ENCODE results near the gene TSSK2. TPM values are rescaled to one million over a fixed set of nuclear protein-coding genes. Genes with fewer than 3 reads are reported as not detected.
A peak's percentile ranks its signal among the peaks of the same experiment; 100 is the strongest.

TSSK2 gene
- total RNA-seq, 1 donor from 2014 or later = not detected

DNA sequence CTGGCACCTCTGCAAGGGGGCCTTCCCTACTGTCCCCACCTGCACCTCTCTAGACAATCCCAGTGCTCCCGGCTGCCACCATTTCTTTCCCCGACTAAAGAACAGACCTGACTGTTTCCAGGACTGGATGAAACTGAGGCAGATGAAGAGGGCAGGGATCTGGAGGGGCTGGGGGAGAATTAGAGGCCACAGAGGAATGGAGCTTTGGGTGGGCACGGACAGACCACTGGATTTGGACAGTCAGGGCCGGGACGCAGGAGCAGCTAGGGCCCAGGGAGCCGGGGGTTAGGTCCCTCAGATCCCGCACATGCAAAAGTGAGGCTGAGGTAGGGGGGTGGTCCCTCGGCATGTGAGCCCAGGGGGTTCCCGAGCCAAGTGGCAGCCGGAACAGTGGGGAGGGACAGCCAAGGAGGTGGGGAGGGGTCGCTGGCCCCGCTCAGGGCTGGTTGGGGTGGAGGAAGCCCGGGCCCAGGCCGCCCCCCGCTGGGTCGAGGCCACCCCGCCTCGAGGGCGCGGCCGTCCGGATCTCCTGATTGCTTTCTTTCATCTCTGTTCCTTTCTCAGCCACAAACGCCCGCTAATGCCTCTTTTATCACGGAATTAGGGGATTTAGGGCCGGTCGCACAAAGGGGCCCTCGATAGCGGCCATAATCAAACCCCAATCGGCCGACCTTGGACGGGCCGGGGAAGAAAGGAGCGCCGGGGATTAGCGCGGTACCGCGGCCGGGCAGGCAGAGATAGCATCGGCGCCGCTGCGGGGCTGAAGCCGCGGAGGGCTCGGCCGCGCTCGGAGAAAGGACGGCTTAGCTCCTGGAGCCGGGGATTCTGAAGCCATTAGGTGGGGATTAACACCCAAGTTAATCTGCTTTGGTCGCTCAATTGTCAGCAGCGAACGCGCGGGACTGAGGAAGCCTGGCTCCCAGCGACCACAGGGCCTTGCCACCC, 38.2 kb downstream of the TSSK2 start:
- no peak for DNase-seq

DNA sequence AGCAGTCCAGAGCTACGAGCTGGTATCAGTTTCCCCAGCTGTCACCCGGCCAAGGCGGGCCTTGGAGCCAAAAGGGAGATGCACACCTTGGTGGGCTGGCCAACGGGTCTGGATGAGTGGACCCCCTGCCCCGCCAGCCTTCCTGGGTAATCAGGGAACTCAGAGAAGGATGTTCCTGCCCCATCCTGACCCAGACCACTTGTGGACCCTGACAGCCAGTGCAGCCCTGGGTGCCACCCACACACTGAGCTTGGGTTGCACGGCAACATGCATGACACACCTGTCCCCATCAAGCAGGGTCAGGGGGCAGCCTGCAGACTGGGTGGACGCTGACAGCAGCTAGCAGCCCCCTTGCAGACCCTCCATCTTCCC, 38.8 kb downstream of the TSSK2 start:
- no peak for DNase-seq

- DNase-seq = no peak
Measured at GRCh38 chr22:19172213-19173046, 41.3 kb downstream of the TSSK2 start.

- no peak for DNase-seq
Measured at GRCh38 chr22:19173047-19174035, 42.2 kb downstream of the TSSK2 start.

- DNase-seq = no peak
Measured at GRCh38 chr22:19174106-19175025, 43.3 kb downstream of the TSSK2 start.

DNA sequence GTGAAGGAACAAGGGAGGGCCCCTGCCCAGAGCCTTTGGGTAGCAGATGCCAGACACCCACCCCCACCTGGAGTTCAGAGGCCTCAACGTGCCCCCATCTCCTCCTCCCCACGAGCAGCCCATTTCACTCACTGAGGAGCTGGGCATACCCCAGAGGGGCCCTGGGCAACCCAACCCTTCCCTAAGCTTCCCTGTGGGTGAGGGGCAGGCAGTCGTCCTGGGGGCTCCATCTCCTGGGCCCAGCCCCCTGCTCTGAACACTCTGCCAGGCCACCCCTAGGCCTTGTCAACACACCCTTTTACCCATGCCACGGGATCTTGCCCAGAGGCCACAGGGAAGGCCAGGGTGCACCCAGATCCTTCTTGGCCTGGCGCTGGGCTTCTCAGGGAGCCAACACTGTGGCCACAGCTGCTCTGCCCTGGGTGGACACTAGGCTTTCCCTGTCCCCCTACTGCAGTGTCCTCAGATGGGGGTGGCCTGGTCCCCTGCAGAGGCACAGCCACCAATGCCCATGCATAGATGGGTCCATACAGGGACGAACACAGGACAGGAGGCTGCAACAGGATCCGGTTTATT, 44.0 kb downstream of the TSSK2 start:
- DNase-seq = no peak

DNA sequence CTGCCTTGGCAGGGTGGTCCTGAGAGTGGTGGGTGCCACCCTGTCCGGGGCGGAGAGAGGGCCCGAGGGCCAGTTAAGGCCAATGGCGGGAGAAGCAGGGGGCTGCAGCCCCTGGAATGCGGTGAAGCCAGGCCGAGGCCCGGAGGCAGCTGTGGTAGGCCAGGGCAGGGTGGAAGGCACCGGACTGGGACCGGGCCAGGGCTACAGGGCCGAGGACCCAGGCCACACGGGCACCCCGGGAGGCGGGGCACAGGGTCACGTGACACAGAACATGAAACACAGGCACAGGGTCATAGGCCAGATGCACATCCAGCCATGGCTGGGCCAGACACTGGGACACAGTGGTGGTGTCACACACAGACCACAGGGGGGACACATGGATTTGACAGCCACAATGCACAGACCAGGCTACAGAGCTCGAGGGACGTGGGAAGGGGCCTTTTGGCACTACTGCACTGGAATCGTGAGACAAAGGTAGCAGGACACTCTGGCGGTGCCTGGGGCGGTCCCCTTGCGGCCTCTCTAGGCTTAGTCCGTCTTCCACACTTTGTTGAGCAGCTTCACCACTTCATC, 44.6 kb downstream of the TSSK2 start:
- no peak for DNase-seq

- no peak for DNase-seq
Measured at GRCh38 chr22:19176175-19176643, 45.1 kb downstream of the TSSK2 start.

DNA sequence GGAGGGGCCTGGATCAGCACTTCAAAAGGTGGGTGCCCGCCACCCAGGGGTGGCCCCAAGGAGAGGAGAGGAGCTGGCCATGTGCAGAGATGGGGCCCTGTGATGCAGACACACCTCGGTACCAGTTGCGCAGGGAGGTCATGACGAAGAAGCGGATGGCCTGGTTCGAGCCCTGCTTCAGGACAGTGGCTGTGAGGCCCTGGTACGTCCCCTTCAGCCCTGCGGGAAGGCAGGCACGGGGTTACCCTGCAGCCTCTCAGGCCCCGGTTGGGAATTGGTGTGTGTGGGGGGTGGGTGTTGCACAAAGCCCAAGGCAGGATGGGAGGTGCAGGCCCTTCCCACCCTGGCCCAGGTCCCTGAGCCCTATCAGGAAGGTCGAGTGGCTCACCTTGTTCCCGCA, 45.6 kb downstream of the TSSK2 start:
- DNase-seq = no peak

DNA sequence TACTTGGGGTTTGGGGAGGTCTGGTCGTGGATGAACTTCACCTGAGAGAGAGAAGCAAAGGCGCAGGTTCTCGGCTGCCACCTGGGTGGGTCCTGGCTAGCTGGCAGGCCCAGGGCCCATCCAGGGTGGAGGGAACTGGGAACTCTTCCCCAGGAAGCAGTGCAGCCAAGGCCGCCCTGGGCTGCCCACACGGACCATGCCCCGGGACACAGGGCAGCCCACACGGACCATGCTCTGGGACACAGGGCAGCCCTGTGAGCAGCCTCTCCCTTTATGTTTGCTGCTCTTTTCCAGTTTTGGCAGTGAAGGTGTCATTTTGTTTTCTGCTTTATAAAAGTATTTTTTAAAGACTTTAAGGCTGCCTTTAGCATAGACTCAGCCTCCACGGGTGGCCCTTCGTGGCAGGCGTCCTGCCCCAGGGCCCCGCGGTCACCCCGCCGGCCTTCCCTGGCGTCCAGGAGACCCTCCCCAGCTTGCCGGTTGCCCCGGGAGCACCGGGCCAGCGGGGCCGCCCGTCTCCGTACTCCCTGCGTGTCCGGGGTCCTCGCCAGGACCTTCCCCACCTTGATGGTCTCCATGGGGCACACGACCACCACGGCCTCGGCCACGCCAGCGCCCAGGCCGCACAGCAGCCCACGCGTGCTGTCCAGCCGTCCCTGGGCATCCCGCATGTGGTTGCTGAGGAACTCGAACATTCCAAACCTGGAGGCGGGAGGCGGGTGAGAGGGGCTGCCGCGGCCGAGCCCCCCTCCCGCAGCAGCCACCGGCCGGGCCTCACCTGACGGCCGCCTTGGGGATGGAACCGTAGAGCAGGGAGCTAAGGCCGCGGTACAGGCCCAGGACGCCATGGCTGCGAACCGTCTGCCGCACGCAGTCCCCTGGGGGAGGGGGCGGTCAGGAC, 46.3 kb downstream of the TSSK2 start:
- no peak for DNase-seq

DNA sequence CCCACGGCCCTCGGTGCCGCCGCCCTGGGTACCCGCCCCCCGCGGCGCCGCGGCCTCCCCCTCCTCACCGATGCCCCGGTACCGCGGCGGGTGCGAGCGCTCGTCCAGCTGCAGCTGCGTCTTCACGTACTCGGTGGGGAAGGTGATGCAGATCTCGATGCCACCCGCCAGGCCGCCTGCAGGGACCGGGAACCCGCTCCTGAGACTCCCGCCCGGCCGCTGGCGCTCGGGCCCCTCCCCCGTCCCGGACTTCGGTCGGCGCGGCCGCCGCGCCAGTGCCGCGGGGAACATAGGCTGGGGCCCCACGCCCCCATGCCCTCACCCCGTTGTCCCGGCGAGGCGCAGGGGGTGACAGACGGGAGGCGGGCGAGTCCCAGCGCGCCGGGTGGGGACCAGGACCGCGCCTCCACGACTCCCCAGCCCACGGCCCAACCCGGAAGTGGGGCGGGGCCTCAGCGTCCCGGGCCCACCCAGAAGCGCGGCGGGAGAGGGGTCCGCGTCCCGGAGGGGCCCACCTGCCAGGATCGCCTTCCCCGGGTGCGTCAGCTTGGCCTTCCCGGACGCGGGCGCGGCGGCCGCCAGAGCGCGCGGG, 47.1 kb downstream of the TSSK2 start:
- DNase-seq = peak; percentile 64

GRCh38 chr22:19178657-19179496, 47.8 kb downstream of the TSSK2 start, which contains the start of gene SLC25A1:
Gene SLC25A1 (minus strand): TSS chr22:19178736. CDS start chr22:19178673, 63 bp downstream.
- DNase-seq = peak; percentile 91

DNA sequence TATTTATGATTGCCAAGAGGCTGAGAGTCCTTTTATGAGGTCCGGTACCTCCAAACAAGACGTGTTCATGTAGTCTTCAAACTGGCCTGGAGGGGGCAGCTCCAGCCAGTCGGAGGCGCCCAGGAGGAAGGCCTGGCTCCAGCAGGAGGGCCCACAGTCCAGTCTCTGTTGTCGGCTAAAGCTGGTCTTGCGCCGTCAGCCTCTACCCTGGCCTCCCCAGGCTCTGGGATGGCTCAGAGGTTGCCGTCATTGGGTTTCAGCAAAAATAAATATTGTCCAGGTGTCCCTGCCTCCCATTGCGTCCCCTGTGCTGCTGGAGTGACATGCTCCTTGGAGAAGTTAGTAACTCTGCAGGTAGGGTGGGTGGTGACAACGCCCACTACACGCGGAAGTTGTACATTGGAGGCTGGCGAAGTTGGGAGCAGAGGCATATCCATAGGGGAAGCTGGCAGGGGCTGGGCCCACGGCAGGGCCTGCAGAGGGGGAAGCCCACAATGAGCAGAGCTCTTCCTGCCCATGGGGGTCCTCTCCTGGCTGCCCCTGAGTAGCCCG, 48.5 kb downstream of the TSSK2 start:
- DNase-seq = peak; percentile 85

- no peak for DNase-seq
Measured at GRCh38 chr22:19180234-19180633, 49.1 kb downstream of the TSSK2 start.

GRCh38 chr22:19180740-19181410, 49.8 kb downstream of the TSSK2 start:
- DNase-seq = no peak

GRCh38 chr22:19181786-19182471, 50.8 kb downstream of the TSSK2 start:
- DNase-seq = no peak
